SK-N-SH (cell line): Measurements from ENCODE around the gene PEAK1. TPM values are rescaled to one million over a fixed set of nuclear protein-coding genes. Genes with fewer than 3 reads are reported as not detected.

Experiments
- CTCF ChIA-PET: fragments of 300-600, 350-600 bp; formaldehyde crosslinking; extraction: SDS; loops from one replicate; lab custom pipeline; 2021; lab: Yijun Ruan, JAX
- POLR2A ChIA-PET: fragments of 350-600 bp; sonication (Branson Sonifier 250); formaldehyde crosslinking; extraction: SDS; loops from one replicate; lab custom pipeline; 2020; ENCODE audit warnings: antibody characterized with exemption, inconsistent platforms; lab: Yijun Ruan, JAX
- DNase-seq: peaks from one replicate; pipeline ENCODE4 v3.0.0; 2012
- H2AFZ ChIP-seq: fragments of 200-600 bp; sonication (generic); 2 replicates; pipeline ENCODE4 v1.8.1; 2016; ENCODE audit warnings: antibody characterized with exemption, mild to moderate bottlenecking, low read depth
- H3F3A ChIP-seq: fragments of 200-600 bp; sonication (generic); replicated peaks from 2 replicates; pipeline ENCODE3; 2016; ENCODE audit warnings: antibody characterized with exemption, mild to moderate bottlenecking; ENCODE audit not compliant: insufficient read depth
- H3K27ac ChIP-seq, 2 experiments: fragments of 200-500 bp in 1 of 2; fragments of 200-600 bp in 1 of 2; sonication (Bioruptor generic) in 1 of 2; sonication (generic), shearing (Covaris generic) in 1 of 2; 2 replicates each; pipeline versions ENCODE4 v1.5.1 to v1.6.1; 2014 to 2016; ENCODE audit warnings: low read depth in 2 of 2, inconsistent platforms in 1 of 2, low read length in 1 of 2, mild to moderate bottlenecking in 1 of 2, mixed read lengths in 1 of 2
- H3K27me3 ChIP-seq: fragments of 200-600 bp; sonication (generic), shearing (Covaris generic); 2 replicates; pipeline ENCODE4 v1.6.1; 2016; ENCODE audit warnings: mixed run types; ENCODE audit not compliant: insufficient read depth
- H3K36me3 ChIP-seq, 2 experiments: fragments of 200-500 bp in 1 of 2; fragments of 200-600 bp in 1 of 2; sonication (Bioruptor generic) in 1 of 2; sonication (generic) in 1 of 2; replicated peaks in 1 of 2; 2 replicates each; pipeline versions ENCODE3 to v1.5.1; 2014 to 2016; ENCODE audit warnings: low read length in 1 of 2, mild to moderate bottlenecking in 1 of 2; ENCODE audit not compliant: insufficient read depth in 2 of 2, control insufficient read depth in 1 of 2
- H3K4me1 ChIP-seq, 2 experiments: fragments of 200-500 bp in 1 of 2; fragments of 200-600 bp in 1 of 2; sonication (Bioruptor generic) in 1 of 2; sonication (generic), shearing (Covaris generic) in 1 of 2; 2 replicates each; pipeline versions ENCODE4 v1.5.1 to v1.6.1; 2014 to 2016; ENCODE audit warnings: low read depth in 1 of 2, low read length in 1 of 2, mixed run types in 1 of 2; ENCODE audit not compliant: insufficient read depth in 2 of 2, control insufficient read depth in 1 of 2
- H3K4me2 ChIP-seq: fragments of 200-600 bp; sonication (generic), shearing (Covaris generic); 2 replicates; pipeline ENCODE4 v1.6.1; 2017; ENCODE audit warnings: mixed run types
- H3K4me3 ChIP-seq, 2 experiments: fragments of 200-500 bp in 1 of 2; fragments of 200-600 bp in 1 of 2; sonication (Bioruptor generic) in 1 of 2; sonication (generic), shearing (Covaris generic) in 1 of 2; 2 replicates each; pipeline versions ENCODE4 v1.5.1 to v1.8.1; 2014 to 2016; ENCODE audit warnings: low read depth in 2 of 2, inconsistent platforms in 1 of 2, low read length in 1 of 2, mild to moderate bottlenecking in 1 of 2, mixed read lengths in 1 of 2, moderate library complexity in 1 of 2
- H3K79me2 ChIP-seq: fragments of 200-600 bp; sonication (generic); 2 replicates; pipeline ENCODE4 v1.8.1; 2017; ENCODE audit warnings: mild to moderate bottlenecking; ENCODE audit not compliant: insufficient read depth
- H3K9ac ChIP-seq: fragments of 200-600 bp; sonication (generic); 2 replicates; pipeline ENCODE4 v1.6.1; 2017; ENCODE audit warnings: mixed run types
- H3K9me2 ChIP-seq: fragments of 200-600 bp; sonication (generic); 2 replicates; pipeline ENCODE4 v1.6.1; 2017; ENCODE audit warnings: mixed run types
- H3K9me3 ChIP-seq: fragments of 200-600 bp; sonication (generic); 2 replicates; pipeline ENCODE4 v1.6.1; 2017; ENCODE audit warnings: mixed run types, mild to moderate bottlenecking, moderate library complexity
- H4K20me1 ChIP-seq: fragments of 200-600 bp; sonication (generic); 2 replicates; pipeline ENCODE4 v1.6.1; 2017; ENCODE audit warnings: mild to moderate bottlenecking, mixed run types; ENCODE audit not compliant: insufficient read depth
- EZH2phosphoT487 ChIP-seq: fragments of 200-600 bp; sonication (generic); IDR thresholded peaks from 2 replicates; pipeline ENCODE4 v1.6.1; 2017; ENCODE audit warnings: low read depth, mixed run types, mild to moderate bottlenecking, antibody characterized with exemption, moderate library complexity, borderline replicate concordance
- FOSL2 ChIP-seq: IDR thresholded peaks from 2 replicates; pipeline ENCODE4 v1.4.0; 2012; ENCODE audit warnings: low read depth, mild to moderate bottlenecking, moderate library complexity, borderline replicate concordance
- MAX ChIP-seq: IDR thresholded peaks from 2 replicates; pipeline ENCODE4 v1.4.0; 2012; ENCODE audit warnings: low read depth
- MXI1 ChIP-seq: IDR thresholded peaks from 2 replicates; pipeline ENCODE4 v1.6.1; 2012; ENCODE audit warnings: mild to moderate bottlenecking, low read depth, low read length, improper control_type of control experiment
- POLR2AphosphoS5 ChIP-seq: IDR thresholded peaks from 2 replicates; pipeline ENCODE4 v1.6.1; 2012; ENCODE audit warnings: low read depth, low read length
- RCOR1 ChIP-seq: fragments of 150-350 bp; IDR thresholded peaks from 2 replicates; pipeline ENCODE4 v1.6.1; 2017; ENCODE audit warnings: antibody characterized with exemption, low read length
- REST ChIP-seq: IDR thresholded peaks from 2 replicates; pipeline ENCODE4 v1.6.1; 2012; ENCODE audit warnings: mild to moderate bottlenecking, low read depth, low read length, moderate library complexity
- RXRA ChIP-seq: IDR thresholded peaks from 2 replicates; pipeline ENCODE4 v1.4.0; 2012; ENCODE audit warnings: low read depth, mild to moderate bottlenecking, borderline replicate concordance
- SMC3 ChIP-seq: IDR thresholded peaks from 2 replicates; pipeline ENCODE4 v1.6.1; 2012; ENCODE audit warnings: low read depth, low read length, improper control_type of control experiment
- TCF12 ChIP-seq: IDR thresholded peaks from 2 replicates; pipeline ENCODE4 v1.4.0; 2012
- YY1 ChIP-seq: IDR thresholded peaks from 2 replicates; pipeline ENCODE4 v1.4.0; 2012; ENCODE audit warnings: low read depth, mild to moderate bottlenecking
- ZBTB33 ChIP-seq: IDR thresholded peaks from 2 replicates; pipeline ENCODE4 v1.4.0; 2012; ENCODE audit warnings: low read depth, borderline replicate concordance
- polyA plus RNA-seq, 3 experiments: library from polyadenylated mRNA; depleted of rRNA; stranded (reverse); fragments of >200 nt; gene quantifications; 2 replicates each; pipeline ENCODE4 v1.2.3, GENCODE V29; 2012

The PEAK1 gene
- polyA plus RNA-seq, 1 of the 3 experiments (the other 2 are of a cell fraction), result 9.0 TPM

GRCh38 chr15:77179541-77179998 lies 240.3 kb downstream of the PEAK1 start:
- H3K9ac ChIP-seq, result no peak overlapping the region
- H3K4me2 ChIP-seq, result no peak overlapping the region

More at GRCh38 chr15:77179541-77179998, 240.3 kb downstream of the PEAK1 start:
- ChIA-PET CTCF (interaction anchor here (1.0 to 4.4 kb wide), 3 partner anchors 72 to 363 kb away, joined by 4 to 24 read pairs (median 5); no protein-coding TSS in a partner anchor), POLR2A (no interaction called here)
- Histone ChIP-seq H3F3A (peaks cover 8% of the 10 kb centered on the region), H3K27ac (no peak overlapping the region), H3K79me2 (no peaks in the 10 kb centered on the region; the same call in 1 of the 2 replicates), H3K27me3 (no peaks in the 10 kb centered on the region), H3K9me2 (no peaks in the 10 kb centered on the region), H2AFZ (no peak overlapping the region), H3K36me3 (peaks cover 12 to 16% of the 10 kb centered on the region in 2 experiments), H3K4me3 (no peak overlapping the region), H3K4me1 (no peaks in the 10 kb centered on the region), H3K9me3 (no peaks in the 10 kb centered on the region), H4K20me1 (no peaks in the 10 kb centered on the region)
- TF ChIP-seq POLR2AphosphoS5 (no peak), MXI1 (no peak), RCOR1 (no peak), MAX (no peak), FOSL2 (no peak), YY1 (no peak), RXRA (no peak), REST (no peak), EZH2phosphoT487 (no peak), SMC3 (no peak), TCF12 (no peak), ZBTB33 (no peak)
- no peak for DNase-seq
